Stimulated activated CD4-positive, alpha-beta T cell treated with anti-CD3 and anti-CD28 coated beads, Interleukin-12 subunit alpha, Interleukin-12 subunit beta, amount 100 ng/mL, for 48 hours (primary cell): Measurements from ENCODE around the gene COPB1.

Experiments
- DNase-seq, 3 donors: peaks; one replicate each; pipeline ENCODE4 v3.0.0-alpha.2; 2020; ENCODE audit warnings: low read depth in 2 of 3, low spot score in 1 of 3

The COPB1 gene

DNA sequence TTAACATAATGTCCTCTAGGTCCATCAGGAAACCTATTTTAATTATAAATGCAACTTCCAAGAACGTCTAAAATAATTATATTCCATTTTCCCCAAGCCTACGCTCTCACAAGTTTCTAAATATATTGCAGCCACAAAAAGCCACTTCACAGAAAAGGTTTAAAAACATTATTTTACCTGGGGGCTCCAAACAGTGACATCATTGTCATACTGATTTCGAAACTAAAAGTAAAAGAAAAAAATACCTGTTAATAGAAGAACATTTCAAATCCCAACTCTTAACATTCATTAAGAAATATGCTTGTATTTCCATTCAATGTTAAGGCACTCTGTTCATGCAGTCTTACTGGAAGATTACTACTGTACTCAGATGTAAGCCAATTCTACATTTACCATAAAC lies 19.2 kb upstream of the COPB1 start:
- DNase-seq: no peak

DNA sequence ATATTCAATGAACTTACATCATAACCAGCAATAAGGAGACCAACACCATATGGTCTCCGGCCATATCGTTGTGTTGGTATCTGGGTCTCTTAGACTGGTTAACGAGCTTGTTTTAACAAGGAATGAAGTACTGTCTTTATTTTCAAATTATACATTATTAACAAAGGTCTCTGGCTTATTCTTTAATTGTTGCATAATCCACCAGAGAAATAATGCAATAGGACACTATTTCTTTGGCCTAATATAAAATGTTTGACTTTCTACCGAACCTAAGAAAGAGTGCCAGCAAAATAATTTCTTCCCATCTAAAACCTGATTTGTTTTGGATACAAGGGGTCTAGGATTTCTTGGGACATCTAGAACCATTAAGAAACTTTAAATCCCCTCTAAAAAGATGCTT lies 14.2 kb upstream of the COPB1 start:
- no peak for DNase-seq

DNA sequence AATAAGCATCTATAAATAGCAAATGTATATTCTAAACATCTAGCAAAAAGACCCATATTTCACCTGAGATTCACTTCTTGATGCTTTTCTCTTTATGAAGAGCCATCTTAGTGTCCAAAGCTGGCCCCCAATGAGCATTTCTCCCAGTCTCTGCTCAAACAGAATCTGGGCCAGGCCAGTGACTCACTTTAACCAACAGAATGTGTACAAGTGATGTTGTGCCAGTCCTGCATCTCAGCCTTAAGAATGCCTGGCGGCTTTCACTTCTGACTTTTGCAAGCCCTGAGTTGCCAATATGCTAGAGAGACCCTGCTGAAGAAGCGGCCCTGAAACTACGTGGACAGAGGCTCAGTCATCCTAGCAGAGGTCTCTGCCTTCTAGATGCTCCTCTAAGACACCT lies 6.9 kb upstream of the COPB1 start:
- no peak for DNase-seq

DNA sequence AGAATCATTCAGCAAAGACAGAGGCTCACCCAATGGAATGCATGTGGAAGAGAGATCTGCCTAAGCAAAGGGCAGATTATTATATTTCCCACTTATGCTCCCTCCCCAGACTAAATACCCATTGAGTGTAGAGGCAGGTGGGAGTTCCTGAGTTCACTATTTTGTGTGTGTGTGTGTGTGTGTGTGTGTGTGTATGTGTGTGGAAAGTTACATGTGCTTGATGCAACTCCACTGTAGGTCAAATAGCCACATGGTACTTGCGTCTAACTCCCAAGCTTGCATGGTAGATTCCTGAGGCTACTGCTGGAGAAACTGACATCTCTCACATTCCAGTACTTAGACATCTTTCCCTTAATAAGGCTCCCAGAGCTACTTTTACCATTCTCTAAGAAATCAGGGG lies 3.4 kb upstream of the COPB1 start:
- no peak for DNase-seq

DNA sequence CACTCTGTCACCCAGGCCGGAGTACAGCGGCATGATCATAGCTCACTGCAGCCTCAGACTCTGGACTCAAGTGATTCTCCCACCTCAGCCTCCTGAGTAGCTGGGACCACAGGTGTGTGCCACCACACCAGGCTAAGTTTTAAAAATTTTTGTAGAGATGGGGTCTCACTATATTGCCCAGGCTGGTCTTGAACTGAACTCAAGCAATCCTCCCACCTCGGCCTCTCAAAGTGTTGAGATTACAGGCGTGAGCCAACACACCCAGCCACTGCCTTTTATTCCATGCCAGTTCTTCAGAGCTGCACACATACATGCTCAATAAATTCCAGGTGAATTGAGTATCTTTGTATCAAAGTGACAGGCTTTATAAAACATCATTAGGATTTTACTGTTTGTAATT lies 2.4 kb upstream of the COPB1 start:
- no peak for DNase-seq

DNA sequence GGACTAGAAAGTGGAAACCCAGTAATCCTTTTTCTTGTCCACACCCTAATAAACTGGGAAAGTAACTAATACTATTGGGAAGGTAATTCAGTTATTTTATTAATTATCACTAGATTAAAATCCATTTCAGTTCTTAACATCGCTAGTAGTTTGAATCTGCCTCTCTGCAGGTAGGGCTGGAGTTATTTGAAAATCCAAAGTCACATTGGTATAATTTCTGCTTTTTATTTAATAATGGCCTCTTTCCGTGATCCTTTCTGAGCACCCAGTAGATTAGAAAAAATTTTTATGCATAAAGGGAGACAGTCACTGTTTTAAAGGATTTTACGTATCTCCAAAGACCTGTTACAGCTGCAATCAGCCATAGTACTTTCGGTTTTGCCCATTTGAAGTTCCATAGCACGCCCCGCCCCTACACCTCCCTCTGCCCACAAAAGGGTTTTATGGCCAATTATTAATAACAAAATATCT lies 605 bp upstream of the COPB1 start:
- peak in 1 of 3 donors; percentile 29 for DNase-seq

DNA sequence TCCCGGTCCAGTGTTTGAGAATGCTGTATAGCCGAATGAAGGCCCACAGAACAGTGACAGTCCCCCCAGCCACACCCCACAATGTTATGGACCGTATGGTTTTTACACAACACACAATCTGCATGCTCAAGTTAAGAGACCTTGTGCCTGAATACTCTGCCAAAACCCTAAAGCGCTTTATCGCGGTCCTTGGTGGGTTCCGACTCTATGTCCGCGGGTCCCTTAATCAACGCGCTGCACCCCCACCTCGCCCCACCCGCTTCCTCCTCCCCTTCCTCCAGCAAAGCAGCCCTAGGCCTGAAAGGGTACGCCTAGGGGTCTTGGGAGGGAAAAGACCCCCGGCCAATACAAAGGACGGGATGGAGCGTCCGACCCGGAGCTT lies 442 bp downstream of the COPB1 start:
- DNase-seq: peak in 2 of 3 donors; percentile 15 to 21

DNA sequence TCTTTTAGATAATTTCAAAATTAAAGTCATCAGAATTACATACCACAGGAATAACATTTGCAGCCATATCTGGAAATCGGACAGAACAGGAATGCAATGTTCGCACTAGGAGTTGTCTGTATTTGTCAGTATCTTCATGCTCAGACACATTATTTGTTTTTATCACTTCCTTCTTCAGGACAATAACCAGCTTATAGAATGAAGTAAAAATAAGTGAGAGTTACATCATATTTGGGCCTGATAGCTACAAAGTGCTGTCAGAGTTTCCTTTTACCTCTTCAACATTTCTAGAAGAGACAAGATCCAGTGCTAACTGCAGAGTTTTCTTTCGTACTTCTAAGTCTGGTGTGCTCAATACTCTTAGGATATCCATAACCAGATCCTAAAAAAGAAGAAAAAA lies 18.9 kb downstream of the COPB1 start:
- DNase-seq: no peak

DNA sequence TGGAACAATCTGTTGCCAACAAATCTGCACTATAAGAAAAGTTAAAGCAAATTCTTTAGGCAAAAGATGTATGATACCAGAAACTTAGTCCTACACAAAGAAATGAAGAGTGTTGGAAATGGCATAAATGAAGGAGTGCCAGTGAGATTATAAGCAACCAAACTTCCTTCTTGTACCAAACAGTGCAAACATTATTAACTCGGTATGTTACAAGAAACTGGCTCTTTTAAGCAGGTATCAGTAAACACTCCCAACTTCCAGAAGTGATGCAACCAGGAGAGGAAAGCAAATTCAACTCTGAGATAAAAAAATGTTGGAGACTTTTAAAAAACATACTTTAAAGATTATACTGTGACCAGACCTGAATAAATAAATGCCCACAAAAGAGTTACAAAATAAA lies 28.5 kb downstream of the COPB1 start:
- no peak for DNase-seq

DNA sequence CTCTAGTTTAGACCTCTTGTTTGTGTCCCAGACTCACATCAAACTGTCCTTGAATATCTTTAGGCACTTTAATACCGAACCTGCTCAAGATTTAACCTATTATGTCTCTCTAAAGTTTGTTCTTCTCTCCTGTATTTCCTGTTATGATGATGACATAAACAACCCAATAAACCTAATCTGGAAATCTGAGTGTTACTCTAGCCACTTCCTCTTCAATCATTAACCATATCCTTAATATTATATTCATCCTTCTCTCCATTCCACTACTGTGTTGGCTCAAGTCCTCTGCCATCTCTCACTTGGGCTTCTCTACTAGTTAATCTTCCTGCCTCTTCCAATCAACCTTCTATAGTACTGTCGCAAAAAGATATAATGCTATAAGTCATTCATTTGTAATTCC lies 36.0 kb downstream of the COPB1 start:
- no peak for DNase-seq

DNA sequence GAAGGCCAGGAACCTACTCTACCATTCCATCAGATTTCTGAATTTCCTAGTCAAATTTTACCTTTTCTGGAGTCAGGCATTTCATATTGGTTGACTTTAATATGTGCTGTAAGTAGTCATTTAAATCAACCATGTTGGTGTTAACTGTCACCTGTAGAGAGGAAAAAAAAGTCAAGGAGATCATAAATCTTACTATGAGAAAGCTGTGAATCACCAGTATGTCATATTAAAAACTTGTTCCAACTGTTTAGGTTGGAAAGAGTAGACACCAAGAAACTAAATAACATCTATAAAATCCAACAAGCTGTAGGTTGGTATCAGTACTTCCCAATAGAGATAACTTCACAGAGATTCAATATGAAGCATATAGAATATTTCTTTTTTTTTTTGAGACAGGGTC lies 39.5 kb downstream of the COPB1 start:
- DNase-seq: no peak

DNA sequence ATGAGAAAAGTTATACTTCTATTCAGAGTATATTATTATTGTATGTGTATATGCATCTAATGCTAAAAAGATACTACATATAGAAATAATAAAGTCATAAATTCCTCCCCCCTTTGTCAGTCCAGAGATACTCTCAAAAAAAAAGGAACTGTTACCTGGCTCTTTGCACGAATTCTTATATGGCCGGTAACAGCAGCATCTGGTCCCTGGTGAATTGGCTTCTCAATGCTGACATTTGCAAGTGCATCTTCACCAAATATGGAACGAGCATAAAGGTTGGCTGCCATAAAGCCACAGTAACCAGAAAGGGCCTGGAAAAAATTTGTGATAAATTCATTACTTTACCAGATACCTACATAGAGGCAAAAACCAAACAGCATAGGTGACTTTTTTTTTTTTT lies 41.2 kb downstream of the COPB1 start:
- no peak for DNase-seq

DNA sequence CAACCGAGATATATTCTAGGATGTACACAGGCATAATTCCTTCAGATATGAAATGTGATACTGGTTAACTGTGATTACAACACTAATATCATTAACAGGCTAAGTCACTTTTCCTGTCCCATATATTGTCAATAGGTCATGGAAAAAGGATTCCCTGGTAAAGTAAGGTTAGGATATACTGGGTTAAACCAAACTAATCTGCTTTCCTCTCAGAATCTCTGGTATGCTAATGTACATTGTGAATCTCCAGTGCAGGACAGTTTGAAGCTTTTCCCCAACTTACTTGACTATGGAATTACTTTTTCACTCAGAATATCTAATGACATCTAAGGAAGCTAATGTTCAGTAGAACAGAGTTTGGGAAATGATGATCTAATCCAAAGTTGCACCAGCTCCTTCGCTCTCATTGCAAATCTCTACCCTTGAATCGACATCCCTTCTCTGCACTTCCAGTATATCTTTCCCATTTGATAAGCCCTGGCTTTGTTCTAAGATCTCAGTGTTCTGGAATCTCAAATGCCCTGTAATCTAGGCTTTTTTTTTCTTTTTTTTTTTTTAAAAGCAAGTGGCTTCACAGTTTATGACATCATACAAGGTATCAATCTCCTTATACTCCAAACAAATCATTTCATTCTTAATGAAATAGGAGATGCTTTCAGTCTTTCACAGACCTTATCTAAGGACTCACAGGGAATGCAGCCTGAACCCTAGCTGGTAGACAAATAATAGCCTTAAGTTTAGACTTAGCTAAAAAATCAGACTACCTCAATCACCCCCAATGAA lies 43.8 kb downstream of the COPB1 start:
- no peak for DNase-seq

DNA sequence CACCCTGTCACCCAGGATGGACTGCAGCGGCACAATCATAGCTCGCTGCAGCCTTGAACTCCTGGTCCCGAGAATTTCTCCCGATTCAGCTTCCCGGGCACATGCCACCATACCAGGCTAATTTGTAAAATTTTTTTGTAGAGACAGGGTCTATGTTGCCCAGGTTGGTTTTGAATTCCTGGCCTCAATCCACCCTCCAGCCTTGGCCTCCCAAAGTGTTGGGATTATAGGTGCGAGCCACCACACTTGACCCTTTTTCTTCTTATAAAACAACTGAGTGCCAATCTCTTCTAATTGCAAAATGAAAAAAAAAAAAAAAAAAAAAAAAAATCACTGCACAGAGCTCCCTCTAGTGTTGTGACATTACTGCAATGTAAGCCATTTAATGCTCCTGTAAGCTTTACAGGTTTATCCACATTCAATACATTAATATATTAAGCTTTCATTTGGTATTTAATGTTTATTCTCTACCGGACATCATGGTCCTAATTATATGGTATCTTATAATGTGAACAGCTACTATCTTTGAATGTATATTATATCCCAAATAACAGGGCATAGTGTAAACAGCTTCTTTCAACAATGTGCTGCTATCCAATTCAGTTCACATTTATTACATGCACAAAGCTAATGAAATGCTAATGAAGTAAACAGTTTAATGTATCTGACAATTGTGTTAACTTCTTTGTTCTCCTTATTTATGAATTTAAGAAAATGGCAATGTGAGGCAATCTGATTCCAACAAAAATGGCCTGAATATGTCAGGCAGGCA lies 44.6 kb downstream of the COPB1 start:
- DNase-seq: no peak

DNA sequence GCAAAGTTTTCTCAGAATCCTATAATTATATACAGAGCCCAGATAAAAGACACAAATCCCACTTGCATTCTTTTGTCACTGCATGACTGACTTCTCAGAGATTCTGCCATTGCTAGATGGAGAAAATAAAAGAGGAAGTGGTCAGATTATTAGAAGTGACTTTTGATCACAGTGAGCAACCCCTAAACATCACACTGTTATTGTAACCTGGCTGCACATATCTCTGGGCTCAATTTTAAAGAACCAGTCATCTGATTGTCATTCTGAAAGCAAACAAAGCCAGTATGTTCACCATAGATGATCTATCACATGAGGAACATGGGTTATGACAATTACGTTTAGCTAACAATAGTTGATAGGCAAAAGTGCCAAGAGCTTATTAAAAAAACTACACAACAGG lies 47.8 kb downstream of the COPB1 start:
- DNase-seq: no peak

DNA sequence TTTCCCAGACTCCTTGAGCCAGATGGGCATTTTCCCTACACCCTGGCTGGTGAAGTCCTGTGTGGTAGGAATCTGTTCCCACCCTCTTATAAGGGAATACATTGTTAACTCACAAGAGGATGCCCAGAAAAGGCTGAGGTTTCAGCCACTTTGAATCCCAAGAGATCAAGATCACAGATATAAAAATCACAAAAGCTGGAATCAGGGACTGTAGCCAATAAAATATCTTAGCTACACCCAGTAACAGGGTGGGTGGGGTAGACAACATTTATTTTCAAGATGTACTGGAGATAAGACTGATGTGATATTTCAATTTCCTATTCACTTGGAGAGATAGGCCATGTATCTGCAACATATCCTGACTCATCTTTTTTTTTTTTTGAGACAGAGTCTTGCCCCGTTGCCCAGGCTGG lies 50.3 kb downstream of the COPB1 start:
- no peak for DNase-seq

DNA sequence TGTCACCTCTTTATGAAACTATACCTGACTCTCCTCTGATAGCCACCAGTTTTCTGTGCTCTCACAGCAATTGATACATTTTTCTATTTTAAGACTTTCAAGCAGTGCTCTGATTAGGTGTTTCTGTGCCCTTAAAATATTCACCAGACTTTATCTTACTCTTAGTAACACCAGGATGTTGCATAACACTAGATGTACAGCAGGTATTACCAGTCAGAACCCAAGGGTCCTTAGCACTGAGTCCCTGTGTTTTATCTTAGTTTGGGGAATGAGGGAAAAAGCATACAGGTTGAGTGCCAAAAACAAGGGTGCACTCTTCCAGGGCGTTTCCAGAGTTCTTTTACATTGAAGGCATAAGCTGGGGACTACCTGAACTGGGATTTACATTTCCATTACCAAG lies 51.4 kb downstream of the COPB1 start:
- no peak for DNase-seq

DNA sequence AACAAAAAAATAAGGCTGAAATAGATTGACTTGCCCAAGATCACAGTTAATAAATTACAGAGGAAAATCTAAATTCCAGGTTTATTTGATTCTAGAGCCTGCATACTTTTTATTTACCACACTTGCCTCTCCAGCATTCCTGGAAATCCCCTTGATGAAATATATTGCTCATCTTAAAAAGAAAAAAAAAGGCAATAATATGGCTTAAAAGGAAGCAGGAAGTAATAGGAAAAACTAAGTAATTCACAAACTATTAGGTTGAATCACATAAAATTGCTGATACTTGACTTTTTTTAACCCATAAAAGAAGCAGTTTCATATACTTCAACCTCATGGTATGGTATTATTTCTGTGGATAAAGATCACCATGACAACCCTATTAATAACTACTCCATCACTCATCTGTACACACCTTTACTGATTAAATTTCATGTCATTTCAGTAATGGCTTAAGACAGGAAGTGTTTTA lies 52.9 kb downstream of the COPB1 start:
- DNase-seq: no peak

DNA sequence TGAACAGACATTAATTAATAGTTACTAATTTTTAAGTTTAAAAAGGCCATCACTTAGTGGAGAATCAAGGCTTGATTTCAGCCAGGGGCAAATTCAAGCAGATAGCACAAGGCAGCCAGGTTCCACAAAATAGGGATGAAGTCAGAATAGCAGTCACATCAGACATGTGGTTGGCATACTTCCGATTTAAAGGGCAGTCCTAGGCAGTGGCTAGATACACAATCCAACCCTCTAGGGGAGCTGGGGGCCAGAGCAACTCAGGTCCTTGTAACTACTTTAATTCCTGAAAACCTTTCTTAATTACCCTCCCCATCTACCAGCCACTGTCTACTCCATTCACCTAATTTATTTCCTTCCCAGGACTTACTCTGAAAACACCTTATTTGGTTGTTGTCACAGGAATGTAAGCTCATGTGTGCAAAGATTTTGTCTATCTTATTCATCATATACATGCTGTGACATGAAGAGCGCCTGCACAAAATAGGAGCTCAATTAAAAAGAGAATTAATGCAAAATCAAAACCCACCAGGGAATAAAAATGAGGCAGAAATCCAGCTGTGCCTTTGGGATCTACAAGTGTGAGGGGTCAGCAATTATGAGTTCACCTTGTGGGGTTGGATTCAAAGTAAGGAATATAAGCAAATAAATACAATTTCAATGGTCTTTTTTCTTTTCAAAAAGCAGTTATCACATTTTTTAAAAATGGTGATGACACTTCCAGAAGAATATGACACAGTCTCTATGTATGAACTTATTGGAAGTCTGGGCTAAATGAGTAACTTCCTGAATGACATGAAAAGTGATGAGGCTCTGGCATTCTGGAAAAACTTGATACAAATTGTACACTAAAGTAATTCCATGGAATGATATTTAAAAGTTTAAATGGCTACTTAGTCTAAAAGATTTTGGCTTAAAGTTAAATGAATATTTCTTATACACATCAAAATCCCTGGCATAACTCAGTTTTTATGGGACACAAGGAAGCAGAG lies 53.8 kb downstream of the COPB1 start:
- no peak for DNase-seq

DNA sequence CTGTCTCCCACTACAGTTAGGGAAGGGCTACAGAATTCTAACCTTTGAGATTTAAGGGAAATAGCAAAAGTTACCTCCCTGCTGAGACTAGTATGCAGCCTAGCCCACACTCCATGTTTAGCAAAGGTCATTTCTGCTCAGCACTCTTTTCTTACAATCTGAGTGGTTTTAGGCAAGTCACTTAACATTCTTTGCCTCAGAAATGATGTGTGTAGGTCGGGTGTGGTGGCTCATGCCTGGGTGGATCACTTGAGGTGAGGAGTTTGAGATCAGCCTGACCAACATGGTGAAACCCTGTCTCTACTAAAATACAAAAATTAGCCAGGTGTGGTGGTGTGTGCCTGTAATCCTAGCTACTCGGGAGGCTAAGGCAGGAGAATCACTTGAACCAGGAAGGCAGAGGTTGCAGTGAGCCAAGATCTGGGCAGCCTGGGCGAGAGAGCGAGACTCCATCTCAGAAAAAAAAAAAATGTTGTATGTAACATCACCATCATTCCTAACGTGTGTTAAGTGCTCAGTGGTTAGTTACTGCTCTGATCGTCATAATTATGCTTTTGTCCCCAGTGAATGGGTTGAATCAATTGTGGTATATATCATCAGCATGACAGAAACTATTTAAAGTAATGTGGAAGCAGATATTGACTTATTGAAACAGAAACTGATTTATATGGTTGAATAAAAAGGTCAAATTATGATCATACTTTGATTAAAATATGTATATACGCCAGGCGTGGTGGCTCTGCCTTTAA lies 55.0 kb downstream of the COPB1 start:
- DNase-seq: no peak

DNA sequence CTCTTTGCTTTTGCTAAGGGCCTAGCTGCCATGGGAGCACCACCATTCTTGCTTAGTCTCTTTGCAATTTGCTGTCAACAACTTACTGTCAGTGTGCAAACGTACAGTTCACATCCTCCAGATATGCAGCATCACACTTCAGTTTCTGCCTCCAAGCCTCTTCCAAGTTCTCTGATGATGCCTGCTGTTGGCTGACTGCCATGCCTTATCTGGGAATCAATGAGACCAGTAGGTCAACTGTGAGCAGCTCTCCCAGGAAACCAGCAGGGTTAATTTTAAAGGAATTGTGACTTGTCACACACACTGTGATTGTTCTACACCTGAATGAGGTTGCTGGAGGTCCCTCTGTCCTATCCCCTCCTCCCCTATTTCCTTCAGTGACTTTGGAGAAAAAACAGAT lies 56.0 kb downstream of the COPB1 start:
- DNase-seq: no peak
